A549 (cell line): ENCODE data around the gene ARHGDIG. TPM values are rescaled to one million over a fixed set of nuclear protein-coding genes. Genes with fewer than 3 reads are reported as not detected.
A peak's percentile ranks its signal among the peaks of the same experiment; 100 is the strongest.

Source experiments
- ATAC-seq, 2 experiments: fragments of 200-7000 bp in 1 of 2; fragments of >200 bp in 1 of 2; cut with Nextera tagmentation in 1 of 2; cut with Tn5 transposase in 1 of 2; 3 replicates each; pipeline versions ENCODE4 v1.8.0 to v1.9.1; 2018 to 2020; ENCODE audit warnings: mild to moderate bottlenecking in 1 of 2, moderate library complexity in 1 of 2
- CTCF ChIA-PET: fragments of 300-600 bp; sonication (Branson Sonifier 250); formaldehyde crosslinking; extraction: SDS; loops from one replicate; lab custom pipeline; 2021; ENCODE audit warnings: antibody characterized with exemption, inconsistent platforms; lab: Yijun Ruan, JAX
- POLR2A ChIA-PET: fragments of 350-600 bp; formaldehyde crosslinking; extraction: SDS; loops from one replicate; lab custom pipeline; 2021; ENCODE audit warnings: antibody characterized with exemption, inconsistent platforms; lab: Yijun Ruan, JAX
- DNase-seq, 2 experiments: peaks; one replicate each; pipeline versions ENCODE4 v3.0.0 to v3.0.0-alpha.2; 2011 to 2016; ENCODE audit warnings: low read depth in 1 of 2, low spot score in 1 of 2
- FAIRE-seq: peaks from 2 replicates; lab custom pipeline; 2011; peaks lifted over from hg19 to GRCh38; lab: Jason Lieb, UNC
- H3K27ac ChIP-seq, 2 experiments: fragments of >200 bp; sonication (Bioruptor Twin); formaldehyde crosslinking; 3 replicates each; pipeline ENCODE4 v1.5.1; 2016 to 2017
- H3K4me1 ChIP-seq: fragments of >200 bp; sonication (Bioruptor Twin); formaldehyde crosslinking; 3 replicates; pipeline ENCODE4 v1.6.1; 2016
- H3K4me2 ChIP-seq: fragments of >200 bp; sonication (Bioruptor Twin); formaldehyde crosslinking; 3 replicates; pipeline ENCODE4 v1.6.1; 2016
- H3K4me3 ChIP-seq: fragments of >200 bp; sonication (Bioruptor Twin); formaldehyde crosslinking; 3 replicates; pipeline ENCODE4 v1.5.1; 2016
- H3K9me3 ChIP-seq: fragments of >200 bp; sonication (Bioruptor Twin); formaldehyde crosslinking; 3 replicates; pipeline ENCODE4 v1.6.1; 2016
- BHLHE40 ChIP-seq: IDR thresholded peaks from 2 replicates; pipeline ENCODE4 v1.6.1; 2012; ENCODE audit warnings: low read depth, low read length, inconsistent platforms
- CBX2 ChIP-seq: fragments of 200-600 bp; sonication (generic); IDR thresholded peaks from 2 replicates; pipeline ENCODE4 v1.6.1; 2016; ENCODE audit warnings: low read depth, mild to moderate bottlenecking, borderline replicate concordance
- CEBPB ChIP-seq, 2 experiments: fragments of >200 bp in 1 of 2; sonication (Bioruptor Twin) in 1 of 2; formaldehyde crosslinking in 1 of 2; IDR thresholded peaks; 2 replicates each; pipeline ENCODE4 v1.6.1; 2012 to 2016
- CHD2 ChIP-seq: fragments of 150-350 bp; IDR thresholded peaks from 2 replicates; pipeline ENCODE4 v1.6.1; 2014; ENCODE audit warnings: low read length; ENCODE audit not compliant: partially characterized antibody
- EHF ChIP-seq: fragments of 250-450 bp; sonication (Bioruptor Pico); IDR thresholded peaks from 2 replicates; pipeline ENCODE4 v1.5.0; 2020; ENCODE audit warnings: mild to moderate bottlenecking
- EP300 ChIP-seq, 2 experiments: fragments of >200 bp; sonication (Bioruptor Twin); formaldehyde crosslinking; IDR thresholded peaks; 2 replicates in 1 of 2; 3 replicates in 1 of 2; pipeline ENCODE4 v1.6.1; 2016 to 2017
- ESRRA ChIP-seq: fragments of 150-350 bp; IDR thresholded peaks from 2 replicates; pipeline ENCODE4 v1.6.1; 2014; ENCODE audit warnings: mild to moderate bottlenecking, low read length, borderline replicate concordance
- FOSL2 ChIP-seq, 2 experiments: fragments of 450-650 bp in 1 of 2; fragments of >200 bp in 1 of 2; sonication (Bioruptor Twin) in 1 of 2; formaldehyde crosslinking; IDR thresholded peaks; 2 replicates each; pipeline versions ENCODE4 v1.5.0 to v1.6.1; 2016 to 2020; ENCODE audit warnings: mild to moderate bottlenecking in 1 of 2, moderate library complexity in 1 of 2
- FOXS1 ChIP-seq: fragments of 250-450 bp; sonication (Bioruptor Pico); IDR thresholded peaks from 2 replicates; pipeline ENCODE4 v1.5.0; 2020; ENCODE audit warnings: mild to moderate bottlenecking, moderate library complexity
- HDAC2 ChIP-seq: fragments of 200-600 bp; sonication (generic); IDR thresholded peaks from 2 replicates; pipeline ENCODE4 v1.6.1; 2016
- HEYL ChIP-seq: fragments of 250-450 bp; sonication (Bioruptor Pico); IDR thresholded peaks from 2 replicates; pipeline ENCODE4 v1.8.0; 2021; ENCODE audit warnings: mild to moderate bottlenecking, moderate library complexity
- KDM1A ChIP-seq: fragments of 200-600 bp; sonication (generic); IDR thresholded peaks from 2 replicates; pipeline ENCODE4 v1.6.1; 2016; ENCODE audit warnings: low read depth, mild to moderate bottlenecking
- KDM5A ChIP-seq: fragments of 200-600 bp; sonication (generic); IDR thresholded peaks from 2 replicates; pipeline ENCODE4 v1.6.1; 2016; ENCODE audit warnings: antibody characterized with exemption, mild to moderate bottlenecking
- MAFK ChIP-seq: fragments of 450-650 bp; IDR thresholded peaks from 2 replicates; pipeline ENCODE4 v1.6.1; 2014; ENCODE audit not compliant: partially characterized antibody
- MYC ChIP-seq: IDR thresholded peaks from 2 replicates; pipeline ENCODE4 v1.6.1; 2012; ENCODE audit warnings: mild to moderate bottlenecking, inconsistent platforms, low read length, improper control_type of control experiment, borderline replicate concordance
- NPAS2 ChIP-seq: fragments of 250-450 bp; sonication (Bioruptor Pico); IDR thresholded peaks from 2 replicates; pipeline ENCODE4 v1.8.0; 2022; ENCODE audit warnings: mild to moderate bottlenecking, moderate library complexity, borderline replicate concordance
- NR3C1 ChIP-seq: fragments of >200 bp; sonication (Bioruptor Twin); formaldehyde crosslinking; IDR thresholded peaks from 3 replicates; pipeline ENCODE4 v1.6.1; 2017
- POLR2AphosphoS2 ChIP-seq: conservative IDR thresholded peaks from 2 replicates; pipeline ENCODE4 v1.6.1; 2012; ENCODE audit warnings: low read length, improper control_type of control experiment, inconsistent platforms
- SMC3 ChIP-seq: fragments of >200 bp; sonication (Bioruptor Twin); formaldehyde crosslinking; IDR thresholded peaks from 3 replicates; pipeline ENCODE4 v1.6.1; 2018; ENCODE audit warnings: inconsistent platforms
- SREBF2 ChIP-seq: fragments of 450-650 bp; IDR thresholded peaks from 2 replicates; pipeline ENCODE4 v1.6.1; 2014; ENCODE audit warnings: mild to moderate bottlenecking, moderate library complexity
- TFCP2L1 ChIP-seq: fragments of 250-450 bp; sonication (Bioruptor Pico); IDR thresholded peaks from 2 replicates; pipeline ENCODE4 v1.5.0; 2021; ENCODE audit warnings: mild to moderate bottlenecking
- WGBS: methylation state at CpG from one replicate; pipeline ENCODE4 v1.1.6; 2017; ENCODE audit errors: missing lambda C conversion rate; 5-methylcytosine and 5-hydroxymethylcytosine counted together
- polyA plus RNA-seq, 4 experiments: library from polyadenylated mRNA; depleted of rRNA in 3 of 4; stranded (reverse); fragments of >200 nt; fragmentation: RNase III in 1 of 4; extraction: RNeasy Plus Mini Kit Qiagen cat#74134 plus additional on column Dnase treatment in 1 of 4; gene quantifications; 2 replicates in 3 of 4; 3 replicates in 1 of 4; pipeline ENCODE4 v1.2.3, GENCODE V29; 2011 to 2017
- TF ChIP-seq, protein P1 (sequence below): IDR thresholded peaks from 2 replicates; pipeline ENCODE4 v1.6.1; 2012
- TF ChIP-seq, protein P2 (sequence below): fragments of >200 bp; sonication (Bioruptor Twin); formaldehyde crosslinking; IDR thresholded peaks from 3 replicates; pipeline ENCODE4 v1.6.1; 2016
- TF ChIP-seq, protein P3 (sequence below): IDR thresholded peaks from 2 replicates; pipeline ENCODE4 v1.6.1; 2012; ENCODE audit warnings: low read depth, borderline replicate concordance
- TF ChIP-seq, protein P4 (sequence below): fragments of 150-350 bp; IDR thresholded peaks from 2 replicates; pipeline ENCODE4 v1.6.1; 2014; ENCODE audit warnings: low read depth, mild to moderate bottlenecking, low read length
- TF ChIP-seq, protein P5 (sequence below): fragments of 250-450 bp; sonication (Bioruptor Pico); IDR thresholded peaks from 2 replicates; pipeline ENCODE4 v1.5.0; 2020; ENCODE audit warnings: low read depth, mild to moderate bottlenecking, moderate library complexity

The ARHGDIG gene
- polyA plus RNA-seq, 2 of the 4 experiments (the other 2 are of a cell fraction): 1.1 to 1.9 TPM

DNA sequence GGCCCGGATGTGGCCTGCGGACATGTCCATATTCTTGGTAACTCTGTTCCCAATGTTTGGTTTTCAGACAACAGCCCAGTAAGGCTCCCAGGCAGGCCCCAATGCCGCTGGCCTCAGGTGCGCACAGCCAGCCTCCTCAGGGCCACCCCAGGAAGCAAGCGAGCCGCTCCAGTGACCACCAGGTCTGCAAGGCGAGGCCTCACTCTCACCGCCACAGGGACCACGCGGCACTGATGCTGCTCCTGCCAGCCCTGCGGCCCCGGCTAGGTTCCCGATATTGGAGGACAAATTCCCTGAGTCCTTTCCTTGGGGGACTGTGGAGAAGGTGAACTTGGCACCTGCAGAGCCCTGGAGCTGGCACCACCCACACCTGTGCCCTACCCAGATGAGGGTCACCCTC is 21.6 kb downstream of the ARHGDIG start:
- Histone ChIP-seq H3K4me3 (no peak overlapping the region), H3K27ac (no peak overlapping the region), H3K9me3 (no peaks in the 10 kb centered on the region), H3K4me1 (no peaks in the 10 kb centered on the region), H3K4me2 (no peak overlapping the region)
- ATAC-seq: no peak
- CTCF ChIA-PET: interaction anchor here (0.9 to 1.3 kb wide), 3 partner anchors 8 to 205 kb away, joined by 3 to 4 read pairs (median 3); no protein-coding TSS in a partner anchor
- no peak for TF ChIP-seq SMC3
- no peak for TF ChIP-seq KDM5A
- no peak for TF ChIP-seq SREBF2
- no peak for TF ChIP-seq BHLHE40
- TF ChIP-seq MYC: no peak
- no peak for TF ChIP-seq TFCP2L1
- no peak for TF ChIP-seq FOXS1 (CRISPR knock-in tag)
- TF ChIP-seq, protein P1, sequence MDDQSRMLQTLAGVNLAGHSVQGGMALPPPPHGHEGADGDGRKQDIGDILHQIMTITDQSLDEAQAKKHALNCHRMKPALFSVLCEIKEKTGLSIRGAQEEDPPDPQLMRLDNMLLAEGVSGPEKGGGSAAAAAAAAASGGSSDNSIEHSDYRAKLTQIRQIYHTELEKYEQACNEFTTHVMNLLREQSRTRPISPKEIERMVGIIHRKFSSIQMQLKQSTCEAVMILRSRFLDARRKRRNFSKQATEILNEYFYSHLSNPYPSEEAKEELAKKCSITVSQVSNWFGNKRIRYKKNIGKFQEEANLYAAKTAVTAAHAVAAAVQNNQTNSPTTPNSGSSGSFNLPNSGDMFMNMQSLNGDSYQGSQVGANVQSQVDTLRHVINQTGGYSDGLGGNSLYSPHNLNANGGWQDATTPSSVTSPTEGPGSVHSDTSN: no peak
- TF ChIP-seq, protein P2, sequence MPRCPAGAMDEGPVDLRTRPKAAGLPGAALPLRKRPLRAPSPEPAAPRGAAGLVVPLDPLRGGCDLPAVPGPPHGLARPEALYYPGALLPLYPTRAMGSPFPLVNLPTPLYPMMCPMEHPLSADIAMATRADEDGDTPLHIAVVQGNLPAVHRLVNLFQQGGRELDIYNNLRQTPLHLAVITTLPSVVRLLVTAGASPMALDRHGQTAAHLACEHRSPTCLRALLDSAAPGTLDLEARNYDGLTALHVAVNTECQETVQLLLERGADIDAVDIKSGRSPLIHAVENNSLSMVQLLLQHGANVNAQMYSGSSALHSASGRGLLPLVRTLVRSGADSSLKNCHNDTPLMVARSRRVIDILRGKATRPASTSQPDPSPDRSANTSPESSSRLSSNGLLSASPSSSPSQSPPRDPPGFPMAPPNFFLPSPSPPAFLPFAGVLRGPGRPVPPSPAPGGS: no peak
- TF ChIP-seq CEBPB (IDR thresholded peaks at IDR 0.05): no peak
- FAIRE-seq: no peak
- POLR2A ChIA-PET: no interaction called here
- WGBS: 96% methylated on average over 11 of the region's 13 CpGs
- no peak for DNase-seq

DNA sequence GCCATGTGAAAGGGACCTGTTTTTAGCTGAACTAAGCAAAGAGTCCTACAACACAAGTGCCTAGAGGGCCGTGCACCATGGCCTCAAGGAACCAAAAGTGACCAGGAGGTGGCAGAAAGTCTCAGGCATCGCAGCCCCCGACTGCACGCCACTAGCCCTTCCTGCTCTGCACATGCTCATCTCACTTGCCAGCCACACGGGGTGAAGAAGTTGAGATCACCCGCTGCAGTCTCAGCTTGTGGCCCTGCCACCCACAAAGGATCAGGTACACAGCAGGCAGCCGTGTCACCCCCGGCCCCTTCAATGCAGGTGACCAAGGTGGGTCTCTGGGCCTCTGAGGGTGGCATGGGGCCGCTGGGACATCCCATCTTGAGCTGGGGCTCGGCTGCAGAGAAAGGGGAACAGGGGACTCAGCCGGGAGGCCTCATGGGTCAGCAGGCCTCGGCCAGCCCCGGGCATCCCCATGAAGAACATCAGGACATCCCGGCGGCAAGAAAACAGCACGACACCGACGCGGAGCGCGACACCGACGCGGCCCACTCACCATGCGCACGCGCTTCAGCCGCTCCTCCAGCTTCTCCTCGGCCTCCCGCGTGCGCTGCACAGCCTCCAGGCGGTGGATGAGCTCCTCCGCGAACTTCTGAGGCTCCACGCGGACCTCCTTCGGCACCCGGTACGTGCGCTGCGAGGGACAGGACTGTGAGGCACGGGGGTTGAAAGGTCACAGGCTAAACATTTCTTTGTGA is 23.5 kb downstream of the ARHGDIG start:
- TF ChIP-seq MAFK (peak; percentile 31), EHF (CRISPR knock-in tag) (no peak), CBX2 (no peak), ESRRA (no peak)
- peak; percentile 45 to 66; a peak in 3 of 6 replicates for ATAC-seq
- H3K4me3 ChIP-seq: no peak overlapping the region
- H3K9me3 ChIP-seq: no peaks in the 10 kb centered on the region
- ChIA-PET CTCF (interaction anchor here (0.5 to 1.5 kb wide), 4 partner anchors 10 to 66 kb away, joined by 3 to 5 read pairs (median 4); no protein-coding TSS in a partner anchor), POLR2A (no interaction called here)
- no peak for FAIRE-seq
- 90% methylated on average over 43 of the region's 43 CpGs for WGBS
- H3K4me1 ChIP-seq: no peaks in the 10 kb centered on the region
- H3K4me2 ChIP-seq: no peak overlapping the region
- DNase-seq: peak in 1 of 2 experiments; percentile 44
- H3K27ac ChIP-seq: no peak overlapping the region

DNA sequence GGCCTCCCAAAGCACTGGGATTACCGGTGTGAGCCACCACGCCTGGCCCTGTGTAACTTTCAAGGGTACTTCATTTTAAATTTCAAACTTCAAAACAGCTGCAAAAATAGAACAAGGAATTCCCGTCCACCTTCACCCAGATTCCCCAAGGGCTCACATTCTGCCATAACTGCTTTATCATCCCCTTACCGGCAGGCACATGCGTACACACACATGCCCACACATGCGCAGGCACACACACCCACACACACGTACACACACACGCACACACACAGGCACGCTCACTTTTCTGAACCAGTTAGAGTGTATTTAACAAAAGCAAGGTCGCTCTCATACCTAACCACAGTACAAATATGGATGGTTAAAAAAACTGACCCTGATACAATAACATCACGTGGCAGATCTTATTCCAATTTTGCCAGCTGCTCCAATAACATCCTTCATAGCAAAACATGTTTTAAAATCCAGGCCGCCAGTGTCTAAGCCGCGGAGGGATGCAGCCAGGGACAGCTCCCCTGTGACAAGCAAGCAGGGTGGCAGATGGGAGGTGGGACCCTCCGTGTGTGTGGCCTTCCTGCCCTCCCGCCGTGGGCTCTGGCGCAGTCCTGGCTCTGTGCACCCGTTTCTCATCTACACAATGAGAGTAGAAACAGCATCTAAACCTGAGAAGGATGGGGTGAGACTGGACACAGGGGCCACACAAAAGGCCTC is 25.7 kb downstream of the ARHGDIG start:
- POLR2A ChIA-PET: no interaction called here
- ATAC-seq (no peak), DNase-seq (no peak), FAIRE-seq (no peak)
- WGBS: 89% methylated on average over 19 of the region's 19 CpGs
- Histone ChIP-seq H3K27ac (no peak overlapping the region), H3K9me3 (no peaks in the 10 kb centered on the region), H3K4me1 (no peaks in the 10 kb centered on the region), H3K4me3 (no peak overlapping the region), H3K4me2 (no peak overlapping the region)
- TF ChIP-seq, protein P3, sequence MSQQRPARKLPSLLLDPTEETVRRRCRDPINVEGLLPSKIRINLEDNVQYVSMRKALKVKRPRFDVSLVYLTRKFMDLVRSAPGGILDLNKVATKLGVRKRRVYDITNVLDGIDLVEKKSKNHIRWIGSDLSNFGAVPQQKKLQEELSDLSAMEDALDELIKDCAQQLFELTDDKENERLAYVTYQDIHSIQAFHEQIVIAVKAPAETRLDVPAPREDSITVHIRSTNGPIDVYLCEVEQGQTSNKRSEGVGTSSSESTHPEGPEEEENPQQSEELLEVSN: no peak
- TF ChIP-seq HDAC2: no peak
- TF ChIP-seq NPAS2 (CRISPR knock-in tag): no peak
- TF ChIP-seq POLR2AphosphoS2: no peak
- TF ChIP-seq CHD2: no peak
- no peak for TF ChIP-seq EP300 (IDR thresholded peaks at IDR 0.05)
- TF ChIP-seq KDM1A: no peak
- TF ChIP-seq, protein P4, sequence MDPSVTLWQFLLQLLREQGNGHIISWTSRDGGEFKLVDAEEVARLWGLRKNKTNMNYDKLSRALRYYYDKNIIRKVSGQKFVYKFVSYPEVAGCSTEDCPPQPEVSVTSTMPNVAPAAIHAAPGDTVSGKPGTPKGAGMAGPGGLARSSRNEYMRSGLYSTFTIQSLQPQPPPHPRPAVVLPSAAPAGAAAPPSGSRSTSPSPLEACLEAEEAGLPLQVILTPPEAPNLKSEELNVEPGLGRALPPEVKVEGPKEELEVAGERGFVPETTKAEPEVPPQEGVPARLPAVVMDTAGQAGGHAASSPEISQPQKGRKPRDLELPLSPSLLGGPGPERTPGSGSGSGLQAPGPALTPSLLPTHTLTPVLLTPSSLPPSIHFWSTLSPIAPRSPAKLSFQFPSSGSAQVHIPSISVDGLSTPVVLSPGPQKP: no peak
- no peak for TF ChIP-seq TFCP2L1
- TF ChIP-seq FOSL2 (IDR thresholded peaks at IDR 0.05): no peak
- TF ChIP-seq FOSL2 (CRISPR knock-in tag; IDR thresholded peaks at IDR 0.05): no peak
- TF ChIP-seq, protein P5, sequence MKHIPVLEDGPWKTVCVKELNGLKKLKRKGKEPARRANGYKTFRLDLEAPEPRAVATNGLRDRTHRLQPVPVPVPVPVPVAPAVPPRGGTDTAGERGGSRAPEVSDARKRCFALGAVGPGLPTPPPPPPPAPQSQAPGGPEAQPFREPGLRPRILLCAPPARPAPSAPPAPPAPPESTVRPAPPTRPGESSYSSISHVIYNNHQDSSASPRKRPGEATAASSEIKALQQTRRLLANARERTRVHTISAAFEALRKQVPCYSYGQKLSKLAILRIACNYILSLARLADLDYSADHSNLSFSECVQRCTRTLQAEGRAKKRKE (CRISPR knock-in tag): no peak
- TF ChIP-seq NR3C1: no peak
- no peak for TF ChIP-seq HEYL (CRISPR knock-in tag)
- CTCF ChIA-PET: no interaction called here
